HepG2 (cell line): Measurements from ENCODE around the gene NRSN2. TPM values are rescaled to one million over a fixed set of nuclear protein-coding genes. Genes with fewer than 3 reads are reported as not detected.

ENCODE experiments used
- ELF1 ChIP-seq: sonication (generic); formaldehyde crosslinking; IDR thresholded peaks from 2 replicates; pipeline ENCODE4 v1.4.0; 2020; ENCODE audit warnings: missing genetic modification reagents
- FIP1L1 ChIP-seq: fragments of 200-400 bp; formaldehyde crosslinking; IDR thresholded peaks from 2 replicates; pipeline ENCODE4 v1.6.1; 2018; ENCODE audit warnings: low read depth, mild to moderate bottlenecking, low read length, moderate library complexity, borderline replicate concordance; ENCODE audit not compliant: insufficient read depth
- FOXO1 ChIP-seq: sonication (generic); formaldehyde crosslinking; IDR thresholded peaks from 2 replicates; pipeline ENCODE4 v1.4.0; 2020; ENCODE audit warnings: missing genetic modification reagents
- HMG20B ChIP-seq: conservative IDR thresholded peaks from 2 replicates; pipeline ENCODE4 v1.6.1; 2016; ENCODE audit warnings: missing genetic modification reagents, missing compliant biosample characterization
- IRF1 ChIP-seq: sonication (generic); formaldehyde crosslinking; IDR thresholded peaks from 2 replicates; pipeline ENCODE4 v1.4.0; 2020; ENCODE audit warnings: low read depth, mild to moderate bottlenecking, missing genetic modification reagents
- KLF9 ChIP-seq: IDR thresholded peaks from 2 replicates; pipeline ENCODE4 v1.6.1; 2016; ENCODE audit warnings: low read depth
- PATZ1 ChIP-seq: sonication (generic); formaldehyde crosslinking; IDR thresholded peaks from 2 replicates; pipeline ENCODE4 v1.4.0; 2020; ENCODE audit warnings: missing genetic modification reagents
- REST ChIP-seq, 2 experiments: IDR thresholded peaks; 2 replicates each; pipeline ENCODE4 v1.6.1; 2011 to 2012; ENCODE audit warnings: low read length in 2 of 2, borderline replicate concordance in 1 of 2, low read depth in 1 of 2, mild to moderate bottlenecking in 1 of 2, moderate library complexity in 1 of 2
- SMAD3 ChIP-seq: sonication (generic); formaldehyde crosslinking; IDR thresholded peaks from 2 replicates; pipeline ENCODE4 v1.4.0; 2020; ENCODE audit warnings: missing genetic modification reagents
- TP53 ChIP-seq: sonication (generic); formaldehyde crosslinking; conservative IDR thresholded peaks from 2 replicates; pipeline ENCODE4 v1.4.0; 2020; ENCODE audit warnings: missing genetic modification reagents
- UBTF ChIP-seq: sonication (generic); formaldehyde crosslinking; IDR thresholded peaks from 2 replicates; pipeline ENCODE4 v1.4.0; 2020; ENCODE audit warnings: mild to moderate bottlenecking, missing genetic modification reagents
- ZGPAT ChIP-seq: IDR thresholded peaks from 2 replicates; pipeline ENCODE4 v1.6.1; 2016; ENCODE audit warnings: mild to moderate bottlenecking
- ZNF160 ChIP-seq: sonication (generic); formaldehyde crosslinking; IDR thresholded peaks from 2 replicates; pipeline ENCODE4 v1.8.0; 2022; ENCODE audit warnings: mild to moderate bottlenecking, inconsistent platforms, missing genetic modification reagents
- ZNF446 ChIP-seq: sonication (generic); formaldehyde crosslinking; IDR thresholded peaks from 2 replicates; pipeline ENCODE4 v1.5.0; 2020; ENCODE audit warnings: mild to moderate bottlenecking, missing genetic modification reagents
- ZNF878 ChIP-seq: sonication (generic); formaldehyde crosslinking; IDR thresholded peaks from 2 replicates; pipeline ENCODE4 v1.8.1; 2023; ENCODE audit warnings: mild to moderate bottlenecking, missing genetic modification reagents, moderate library complexity
- polyA plus RNA-seq, 8 experiments: library from polyadenylated mRNA; depleted of rRNA in 3 of 8; stranded (reverse) in 7 of 8; unstranded in 1 of 8; fragments of >200 nt; fragmentation: Illumina TruSeq in 4 of 8; extraction: Trizol in 4 of 8; gene quantifications; 2 replicates each; pipeline versions ENCODE4 v1.2.1 to v1.2.3, GENCODE V29; 2011 to 2016; ENCODE audit warnings: low read depth in 4 of 8, missing spikeins in 1 of 8, mixed read lengths in 1 of 8; ENCODE audit not compliant: insufficient read depth in 1 of 8
- total RNA-seq, 5 experiments: library from RNA; depleted of rRNA; stranded (reverse); fragments of >200 nt; fragmentation: Illumina TruSeq; extraction: Trizol; gene quantifications; 2 replicates each; pipeline ENCODE4 v1.2.3, GENCODE V29; 2016; ENCODE audit warnings: low read depth in 1 of 5

Gene NRSN2
- total and polyA plus RNA-seq, 2 of the 13 experiments (the other 11 are each of a cell fraction or from before 2014, with no cell fraction given), result 32.3 to 49.4 TPM

- TF ChIP-seq PATZ1 (CRISPR knock-in tag), result peak; percentile 86
- TF ChIP-seq UBTF, result peak; percentile 75
- TF ChIP-seq FOXO1, result peak; percentile 99
- peak; percentile 88 for TF ChIP-seq KLF9 (CRISPR knock-in tag)
- TF ChIP-seq REST (IDR thresholded peaks at IDR 0.05; ENCODE audit: borderline replicate concordance in 1 of 2, low read depth in 1 of 2, low read length in 2 of 2), result peak in 1 of 2 experiments; percentile 72; a peak in 1 of 4 replicates
- peak; percentile 92 for TF ChIP-seq HMG20B
- peak; percentile 66 for TF ChIP-seq ELF1 (CRISPR knock-in tag)
- TF ChIP-seq IRF1 (CRISPR knock-in tag), result no peak
- TF ChIP-seq ZNF446, result no peak
- TF ChIP-seq ZGPAT (CRISPR knock-in tag), result peak; percentile 99
- TF ChIP-seq TP53 (CRISPR knock-in tag), result no peak
- TF ChIP-seq FIP1L1, result peak; percentile 38; the same call in 1 of the 2 replicates
- peak; percentile 40 for TF ChIP-seq ZNF160 (CRISPR knock-in tag)
- TF ChIP-seq ZNF878 (CRISPR knock-in tag), result peak; percentile 84
- TF ChIP-seq SMAD3, result peak; percentile 97
Observed at GRCh38 chr20:396619-397431, 49.9 kb downstream of the NRSN2 start (continued).
